HCT116 (cell line): ENCODE data around the gene SLC22A13. TPM values are rescaled to one million over a fixed set of nuclear protein-coding genes. Genes with fewer than 3 reads are reported as not detected.

Experiments
- ATAC-seq: fragments of 200-7000 bp; cut with Tn5 transposase; 2 replicates; pipeline ENCODE4 v1.9.1; 2020; ENCODE audit warnings: mild to moderate bottlenecking, moderate library complexity
- BruUV-seq: library from RNA; stranded (reverse); fragments of 400-500 nt; replicated peaks from 2 replicates; lab custom pipeline; 2021; lab: Mats Ljungman, UMichigan
- CTCF ChIA-PET: fragments of 300-600 bp; sonication (Branson Sonifier 250); formaldehyde crosslinking; loops from one replicate; lab custom pipeline; 2021; ENCODE audit warnings: antibody characterized with exemption; lab: Charles Lee
- POLR2A ChIA-PET: fragments of 300-600, 350-600 bp; sonication (Branson Sonifier 250); formaldehyde crosslinking; loops from one replicate; lab custom pipeline; 2021; ENCODE audit warnings: antibody characterized with exemption; lab: Charles Lee
- RAD21 ChIA-PET, 2 experiments: fragments of 300-600 bp; sonication (Branson Sonifier 250); formaldehyde crosslinking; loops; one replicate each; lab custom pipeline; 2023; ENCODE audit warnings: low total read pairs in 2 of 2; ENCODE audit not compliant: uncharacterized antibody in 2 of 2, unreplicated experiment in 2 of 2, low non-redundant PET in 1 of 2; lab: Charles Lee
- DNase-seq: peaks from one replicate; pipeline ENCODE4 v3.0.0-alpha.2; 2010; ENCODE audit warnings: low read depth, low spot score
- H2AFZ ChIP-seq: fragments of 200-600 bp; shearing (Covaris generic), sonication (generic); 2 replicates; pipeline ENCODE4 v1.6.1; 2017; ENCODE audit warnings: low read depth, mixed run types, mixed read lengths, antibody characterized with exemption, low read length; ENCODE audit not compliant: poor library complexity, severe bottlenecking
- H3K27ac ChIP-seq: 2 replicates; pipeline ENCODE4 v1.5.1; 2012; ENCODE audit warnings: low read depth, low read length
- H3K27me3 ChIP-seq: fragments of 200-600 bp; sonication (generic); 2 replicates; pipeline ENCODE4 v1.6.1; 2016; ENCODE audit warnings: mixed run types, low read length, mixed read lengths; ENCODE audit not compliant: insufficient read depth
- H3K36me3 ChIP-seq, 2 experiments: fragments of 200-500 bp in 1 of 2; fragments of 200-600 bp in 1 of 2; sonication (Bioruptor generic) in 1 of 2; sonication (generic) in 1 of 2; 2 replicates each; pipeline versions ENCODE4 v1.5.1 to v1.6.1; 2014 to 2016; ENCODE audit warnings: low read length in 2 of 2, inconsistent platforms in 1 of 2, mixed read lengths in 1 of 2, mixed run types in 1 of 2; ENCODE audit not compliant: insufficient read depth in 2 of 2, control insufficient read depth in 1 of 2
- H3K4me1 ChIP-seq, 2 experiments: fragments of 200-600 bp in 1 of 2; sonication (generic) in 1 of 2; 2 replicates each; pipeline versions ENCODE4 v1.5.1 to v1.6.1; 2012 to 2017; ENCODE audit warnings: low read length in 2 of 2, inconsistent platforms in 1 of 2, mild to moderate bottlenecking in 1 of 2, mixed read lengths in 1 of 2, mixed run types in 1 of 2, moderate library complexity in 1 of 2; ENCODE audit not compliant: insufficient read depth in 2 of 2, control insufficient read depth in 1 of 2
- H3K4me2 ChIP-seq: fragments of 200-600 bp; sonication (generic); 2 replicates; pipeline ENCODE4 v1.6.1; 2017; ENCODE audit warnings: mixed run types, low read length, mixed read lengths
- H3K4me3 ChIP-seq, 2 experiments: fragments of 200-600 bp in 1 of 2; sonication (generic) in 1 of 2; replicated peaks in 1 of 2; 2 replicates each; pipeline ENCODE4 v1.5.1; 2011 to 2016; ENCODE audit warnings: low read length in 2 of 2, control low read depth in 1 of 2, low read depth in 1 of 2, mild to moderate bottlenecking in 1 of 2, mixed read lengths in 1 of 2, mixed run types in 1 of 2
- H3K79me2 ChIP-seq: fragments of 200-600 bp; sonication (generic); 2 replicates; pipeline ENCODE4 v1.6.1; 2017; ENCODE audit warnings: mild to moderate bottlenecking, mixed run types, low read length, moderate library complexity, mixed read lengths; ENCODE audit not compliant: insufficient read depth
- H3K9ac ChIP-seq: fragments of 200-600 bp; sonication (generic); 2 replicates; pipeline ENCODE4 v1.6.1; 2016; ENCODE audit warnings: low read length, mixed read lengths
- H3K9me2 ChIP-seq: fragments of 200-600 bp; sonication (generic), shearing (Covaris generic); 2 replicates; pipeline ENCODE4 v1.6.1; 2017; ENCODE audit warnings: mixed run types, mild to moderate bottlenecking, moderate library complexity; ENCODE audit not compliant: insufficient read depth
- H3K9me3 ChIP-seq, 2 experiments: fragments of 200-500 bp in 1 of 2; fragments of 200-600 bp in 1 of 2; sonication (Bioruptor generic) in 1 of 2; sonication (generic) in 1 of 2; 2 replicates each; pipeline ENCODE4 v1.6.1; 2014 to 2017; ENCODE audit warnings: low read length in 2 of 2, mixed read lengths in 2 of 2, inconsistent platforms in 1 of 2, low read depth in 1 of 2, mild to moderate bottlenecking in 1 of 2, mixed run types in 1 of 2, moderate library complexity in 1 of 2; ENCODE audit not compliant: control insufficient read depth in 1 of 2, insufficient read depth in 1 of 2
- H4K20me1 ChIP-seq: fragments of 200-600 bp; sonication (generic), shearing (Covaris generic); 2 replicates; pipeline ENCODE4 v1.6.1; 2017; ENCODE audit warnings: mixed run types, mild to moderate bottlenecking, moderate library complexity; ENCODE audit not compliant: insufficient read depth
- CBX3 ChIP-seq: IDR thresholded peaks from 2 replicates; pipeline ENCODE4 v1.6.1; 2012; ENCODE audit warnings: low read depth
- EZH2 ChIP-seq: fragments of 200-600 bp; sonication (generic); IDR thresholded peaks from 2 replicates; pipeline ENCODE4 v1.6.1; 2017; ENCODE audit warnings: antibody characterized with exemption, mixed run types
- EZH2phosphoT487 ChIP-seq: fragments of 200-600 bp; IDR thresholded peaks from 2 replicates; pipeline ENCODE4 v1.6.1; 2018; ENCODE audit warnings: antibody characterized with exemption, borderline replicate concordance
- FOSL1 ChIP-seq: IDR thresholded peaks from 2 replicates; pipeline ENCODE4 v1.6.1; 2012; ENCODE audit warnings: low read depth
- RAD21 ChIP-seq: IDR thresholded peaks from 2 replicates; pipeline ENCODE4 v1.6.1; 2012; ENCODE audit warnings: low read depth, mild to moderate bottlenecking
- SP1 ChIP-seq: IDR thresholded peaks from 2 replicates; pipeline ENCODE4 v1.6.1; 2012; ENCODE audit warnings: low read depth
- intact Hi-C: fragments of 100-400 bp; cut with micrococcal nuclease; formaldehyde crosslinking; loops from 2 replicates; pipeline ENCODE4 v1.10.0; 2022
- total RNA-seq: library from RNA; stranded (reverse); gene quantifications from one replicate; pipeline ENCODE4 v1.2.1, GENCODE V29; 2021; ENCODE audit not compliant: unreplicated experiment
- TF ChIP-seq, protein P1 (sequence below): IDR thresholded peaks from 2 replicates; pipeline ENCODE4 v1.6.1; 2012; ENCODE audit warnings: low read depth
- TF ChIP-seq, protein P2 (sequence below): IDR thresholded peaks from 2 replicates; pipeline ENCODE4 v1.6.1; 2012
- TF ChIP-seq, protein P3 (sequence below), 3 experiments: fragments of 200-600 bp in 1 of 3; sonication (generic) in 1 of 3; IDR thresholded peaks in 2 of 3; conservative IDR thresholded peaks in 1 of 3; 2 replicates each; pipeline ENCODE4 v1.5.1; 2012 to 2017; ENCODE audit warnings: low read depth in 2 of 3, low read length in 2 of 3, antibody characterized with exemption in 1 of 3, borderline replicate concordance in 1 of 3, control low read depth in 1 of 3, mild to moderate bottlenecking in 1 of 3, mixed read lengths in 1 of 3, mixed run types in 1 of 3, moderate library complexity in 1 of 3; ENCODE audit not compliant: insufficient read depth in 1 of 3

Gene SLC22A13
- total RNA-seq, 1 experiment from 2014 or later = 0.47 TPM

DNA sequence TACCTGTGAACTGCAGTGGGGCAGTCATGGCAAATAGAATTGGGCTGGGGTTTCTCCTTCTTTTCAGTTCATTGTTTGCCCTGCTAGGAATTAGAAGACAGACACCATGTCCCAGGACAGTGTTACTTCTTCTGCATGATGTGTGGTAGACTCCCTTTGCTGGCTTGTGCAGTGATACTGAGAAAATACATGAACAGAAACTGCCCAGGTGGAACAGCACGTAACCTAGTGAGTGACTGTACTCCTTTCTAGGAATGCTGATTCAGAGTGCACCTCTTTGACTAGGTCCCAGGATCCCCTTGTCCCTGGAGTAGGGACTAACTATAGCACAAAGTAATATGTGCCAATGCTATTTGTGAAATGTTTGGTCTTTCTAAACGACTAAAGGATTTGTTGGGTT, 10.7 kb upstream of the SLC22A13 start:
- ChIA-PET POLR2A (no interaction called here), CTCF (no interaction called here), RAD21 (no interaction called here)
- no TSS peak for BruUV-seq
- no peak for DNase-seq
- peaks cover 16 to 24% of the 10 kb centered on the region in 2 experiments; a peak in 3 of 4 replicates for H3K36me3 ChIP-seq
- H3K4me2 ChIP-seq = no peak overlapping the region
- no peak overlapping the region for H3K9ac ChIP-seq
- no peaks in the 10 kb centered on the region for H3K79me2 ChIP-seq
- H3K27me3 ChIP-seq = no peaks in the 10 kb centered on the region
- no peaks in the 10 kb centered on the region for H3K9me3 ChIP-seq
- no peak overlapping the region for H3K4me3 ChIP-seq
- no peaks in the 10 kb centered on the region for H3K4me1 ChIP-seq
- H4K20me1 ChIP-seq = no peaks in the 10 kb centered on the region
- intact Hi-C loops = no loop called here
- TF ChIP-seq EZH2 (no peak), EZH2phosphoT487 (no peak), SP1 (no peak), CBX3 (no peak), RAD21 (no peak), FOSL1 (no peak)
- TF ChIP-seq, protein P1, sequence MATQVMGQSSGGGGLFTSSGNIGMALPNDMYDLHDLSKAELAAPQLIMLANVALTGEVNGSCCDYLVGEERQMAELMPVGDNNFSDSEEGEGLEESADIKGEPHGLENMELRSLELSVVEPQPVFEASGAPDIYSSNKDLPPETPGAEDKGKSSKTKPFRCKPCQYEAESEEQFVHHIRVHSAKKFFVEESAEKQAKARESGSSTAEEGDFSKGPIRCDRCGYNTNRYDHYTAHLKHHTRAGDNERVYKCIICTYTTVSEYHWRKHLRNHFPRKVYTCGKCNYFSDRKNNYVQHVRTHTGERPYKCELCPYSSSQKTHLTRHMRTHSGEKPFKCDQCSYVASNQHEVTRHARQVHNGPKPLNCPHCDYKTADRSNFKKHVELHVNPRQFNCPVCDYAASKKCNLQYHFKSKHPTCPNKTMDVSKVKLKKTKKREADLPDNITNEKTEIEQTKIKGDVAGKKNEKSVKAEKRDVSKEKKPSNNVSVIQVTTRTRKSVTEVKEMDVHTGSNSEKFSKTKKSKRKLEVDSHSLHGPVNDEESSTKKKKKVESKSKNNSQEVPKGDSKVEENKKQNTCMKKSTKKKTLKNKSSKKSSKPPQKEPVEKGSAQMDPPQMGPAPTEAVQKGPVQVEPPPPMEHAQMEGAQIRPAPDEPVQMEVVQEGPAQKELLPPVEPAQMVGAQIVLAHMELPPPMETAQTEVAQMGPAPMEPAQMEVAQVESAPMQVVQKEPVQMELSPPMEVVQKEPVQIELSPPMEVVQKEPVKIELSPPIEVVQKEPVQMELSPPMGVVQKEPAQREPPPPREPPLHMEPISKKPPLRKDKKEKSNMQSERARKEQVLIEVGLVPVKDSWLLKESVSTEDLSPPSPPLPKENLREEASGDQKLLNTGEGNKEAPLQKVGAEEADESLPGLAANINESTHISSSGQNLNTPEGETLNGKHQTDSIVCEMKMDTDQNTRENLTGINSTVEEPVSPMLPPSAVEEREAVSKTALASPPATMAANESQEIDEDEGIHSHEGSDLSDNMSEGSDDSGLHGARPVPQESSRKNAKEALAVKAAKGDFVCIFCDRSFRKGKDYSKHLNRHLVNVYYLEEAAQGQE = no peak
- TF ChIP-seq, protein P2, sequence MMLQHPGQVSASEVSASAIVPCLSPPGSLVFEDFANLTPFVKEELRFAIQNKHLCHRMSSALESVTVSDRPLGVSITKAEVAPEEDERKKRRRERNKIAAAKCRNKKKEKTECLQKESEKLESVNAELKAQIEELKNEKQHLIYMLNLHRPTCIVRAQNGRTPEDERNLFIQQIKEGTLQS = no peak
- TF ChIP-seq, protein P3, sequence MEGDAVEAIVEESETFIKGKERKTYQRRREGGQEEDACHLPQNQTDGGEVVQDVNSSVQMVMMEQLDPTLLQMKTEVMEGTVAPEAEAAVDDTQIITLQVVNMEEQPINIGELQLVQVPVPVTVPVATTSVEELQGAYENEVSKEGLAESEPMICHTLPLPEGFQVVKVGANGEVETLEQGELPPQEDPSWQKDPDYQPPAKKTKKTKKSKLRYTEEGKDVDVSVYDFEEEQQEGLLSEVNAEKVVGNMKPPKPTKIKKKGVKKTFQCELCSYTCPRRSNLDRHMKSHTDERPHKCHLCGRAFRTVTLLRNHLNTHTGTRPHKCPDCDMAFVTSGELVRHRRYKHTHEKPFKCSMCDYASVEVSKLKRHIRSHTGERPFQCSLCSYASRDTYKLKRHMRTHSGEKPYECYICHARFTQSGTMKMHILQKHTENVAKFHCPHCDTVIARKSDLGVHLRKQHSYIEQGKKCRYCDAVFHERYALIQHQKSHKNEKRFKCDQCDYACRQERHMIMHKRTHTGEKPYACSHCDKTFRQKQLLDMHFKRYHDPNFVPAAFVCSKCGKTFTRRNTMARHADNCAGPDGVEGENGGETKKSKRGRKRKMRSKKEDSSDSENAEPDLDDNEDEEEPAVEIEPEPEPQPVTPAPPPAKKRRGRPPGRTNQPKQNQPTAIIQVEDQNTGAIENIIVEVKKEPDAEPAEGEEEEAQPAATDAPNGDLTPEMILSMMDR (IDR thresholded peaks at IDR 0.05 in 2 of 3, conservative IDR thresholded peaks at IDR 0.05 in 1 of 3; ENCODE audit: borderline replicate concordance in 1 of 3, insufficient read depth in 1 of 3, low read depth in 2 of 3, low read length in 2 of 3) = no peak
- TF ChIP-seq, all 23 proteins: peak for 0
- H2AFZ ChIP-seq = no peak overlapping the region
- no peaks in the 10 kb centered on the region for H3K9me2 ChIP-seq
- no peak overlapping the region for H3K27ac ChIP-seq
- no peak for ATAC-seq
